ENCODE results near the gene QTRT2.

GRCh38 chr3:114025451-114025850 is 31.1 kb upstream of the QTRT2 start:
- TF ChIP-seq CTCF (IDR thresholded peaks at IDR 0.05) (no peak), POLR2A (IDR thresholded peaks at IDR 0.05) (no peak)
